ENCODE measurements around the gene EXT2. TPM values are rescaled to one million over a fixed set of nuclear protein-coding genes. Genes with fewer than 3 reads are reported as not detected.

Gene EXT2
- total and polyA plus RNA-seq, 10 of the 15 experiments (the other 5 are each of a cell fraction or from before 2014, with no cell fraction given): 3.8 to 31.4 (median 17.9) TPM

- no peak for DNase-seq (ENCODE audit: low read depth, low spot score)
- Histone ChIP-seq H3K79me2 (ENCODE audit: control insufficient read depth, insufficient read depth, low read length) (no peaks in the 10 kb centered on the region), H3K9me3 (replicated peaks; ENCODE audit: control insufficient read depth, insufficient read depth, low read length) (no peaks in the 10 kb centered on the region), H3K36me3 (ENCODE audit: control insufficient read depth in 2 of 2, insufficient read depth in 2 of 2, low read length in 1 of 2) (peaks cover 0 to 2% of the 10 kb centered on the region in 2 experiments; a peak in 1 of 4 replicates), H3K4me1 (ENCODE audit: control insufficient read depth, insufficient read depth, low read length) (no peaks in the 10 kb centered on the region), H3K9ac (ENCODE audit: control insufficient read depth, insufficient read depth, low read length) (no peak overlapping the region), H3K4me2 (ENCODE audit: control insufficient read depth, insufficient read depth) (no peak overlapping the region), H2AFZ (ENCODE audit: control insufficient read depth, low read depth, low read length) (no peak overlapping the region), H3K27me3 (replicated peaks in 1 of 2; ENCODE audit: control insufficient read depth in 2 of 2, insufficient read depth in 2 of 2, low read length in 1 of 2) (no peaks in the 10 kb centered on the region), H4K20me1 (ENCODE audit: control insufficient read depth, insufficient read depth) (no peaks in the 10 kb centered on the region), H3K27ac (ENCODE audit: control insufficient read depth, insufficient read depth) (no peak overlapping the region), H3K4me3 (no peak overlapping the region)
- ChIA-PET RAD21 (ENCODE audit: unreplicated experiment) (no interaction called here), CTCF (interaction anchor here (1.0 to 1.8 kb wide), 3 partner anchors 30 to 143 kb away, joined by 3 to 5 read pairs (median 3); no protein-coding TSS in a partner anchor), SMC1A (ENCODE audit: uncharacterized antibody, unreplicated experiment) (interaction anchor here (1.2 kb wide), 1 partner anchor 60 kb away, joined by 3 read pairs; no protein-coding TSS in a partner anchor), POLR2A (no interaction called here)
- in situ Hi-C loops (cut with MboI) (no loop called here), intact Hi-C loops (cut with micrococcal nuclease; ENCODE audit: unreplicated experiment) (no loop called here)
- WGBS (ENCODE audit: insufficient coverage, insufficient replicate concordance, low lambda C conversion rate, missing lambda C conversion rate): 89% methylated on average over 1 of the region's 1 CpG
- ATAC-seq: no peak
- no TSS peak for BruUV-seq (replicated peaks)
- FAIRE-seq: no peak
- TF ChIP-seq KLF5 (IDR thresholded peaks at IDR 0.05; ENCODE audit: partially characterized antibody): no peak
- no peak for TF ChIP-seq E4F1 (IDR thresholded peaks at IDR 0.05; ENCODE audit: borderline replicate concordance, partially characterized antibody)
- TF ChIP-seq TAF1 (IDR thresholded peaks at IDR 0.05; ENCODE audit: borderline replicate concordance, low read depth, low read length): no peak
- no peak for TF ChIP-seq RAD51 (IDR thresholded peaks at IDR 0.05)
- TF ChIP-seq RELB (IDR thresholded peaks at IDR 0.05; ENCODE audit: low read depth): no peak
- TF ChIP-seq E2F4 (IDR thresholded peaks at IDR 0.05; ENCODE audit: low read depth, low read length): no peak
- TF ChIP-seq CHD1 (IDR thresholded peaks at IDR 0.05; ENCODE audit: low read depth, low read length): no peak
- TF ChIP-seq CHD2 (IDR thresholded peaks at IDR 0.05; ENCODE audit: borderline replicate concordance, low read depth, low read length): no peak
- TF ChIP-seq REST (IDR thresholded peaks at IDR 0.05; ENCODE audit: low read depth, low read length): no peak
- no peak for TF ChIP-seq NFYA (IDR thresholded peaks at IDR 0.05; ENCODE audit: borderline replicate concordance, low read depth, low read length)
- no peak for TF ChIP-seq NR2C1 (IDR thresholded peaks at IDR 0.05)
- TF ChIP-seq ZNF24 (IDR thresholded peaks at IDR 0.05): no peak
- TF ChIP-seq NFYB (IDR thresholded peaks at IDR 0.05; ENCODE audit: insufficient read depth, low read depth, low read length): no peak
- TF ChIP-seq BMI1 (IDR thresholded peaks at IDR 0.05; ENCODE audit: borderline replicate concordance): no peak
- no peak for TF ChIP-seq CREM (IDR thresholded peaks at IDR 0.05; ENCODE audit: low read depth)
- TF ChIP-seq JUND (IDR thresholded peaks at IDR 0.05; ENCODE audit: low read depth, low read length): no peak
These were observed 141.7 kb downstream of the EXT2 start for GRCh38 chr11:44237156-44237555.

Measured in GM12878 (cell line).